Omental fat pad (tissue), 4 donors: ENCODE results near the gene REN. TPM values are rescaled to one million over a fixed set of nuclear protein-coding genes. Genes with fewer than 3 reads are reported as not detected.

ENCODE experiments used
- ATAC-seq: fragments of 150-250 bp; one replicate; pipeline ENCODE4 v1.9.1; 2016; ENCODE audit warnings: mild to moderate bottlenecking, moderate library complexity; ENCODE audit not compliant: low FRiP score
- DNase-seq: peaks from one replicate; pipeline ENCODE4 v3.0.0-alpha.2; 2019; ENCODE audit warnings: low spot score
- total RNA-seq, 4 donors: library from RNA; depleted of rRNA; stranded (reverse); fragments of >200 nt; gene quantifications; one replicate each; pipeline ENCODE4 v1.1.0, GENCODE V29; 2016
- TF ChIP-seq, protein P1 (sequence below), 3 donors: fragments of 450-650 bp; IDR thresholded peaks; one replicate each; pipeline ENCODE4 v1.5.1; 2016 to 2017; ENCODE audit warnings: antibody characterized with exemption in 3 of 3, mild to moderate bottlenecking in 3 of 3, moderate library complexity in 2 of 3

Gene REN
- total RNA-seq, 4 donors from 2014 or later: 1.4 to 2.8 TPM; not detected in 2

DNA sequence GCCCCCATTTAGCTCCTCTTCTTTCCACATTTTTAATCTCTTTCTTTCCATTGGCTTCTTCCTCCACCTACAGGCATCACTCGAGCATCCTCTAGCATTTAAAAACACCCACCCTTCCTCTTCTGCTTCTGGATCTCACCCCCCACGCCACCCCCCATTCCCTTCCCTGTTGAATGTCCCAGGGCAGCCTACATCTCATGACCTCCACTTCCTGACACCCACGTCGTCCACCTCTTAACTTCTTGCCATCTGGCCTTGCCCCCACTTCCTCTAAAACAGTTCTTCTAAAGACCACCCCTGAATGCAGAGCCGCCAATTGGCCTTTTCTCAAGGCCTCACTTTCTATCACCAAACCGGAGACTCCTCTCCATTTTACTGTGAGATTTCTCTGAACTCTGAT, 8.2 kb downstream of the REN start:
- TF ChIP-seq, protein P1, sequence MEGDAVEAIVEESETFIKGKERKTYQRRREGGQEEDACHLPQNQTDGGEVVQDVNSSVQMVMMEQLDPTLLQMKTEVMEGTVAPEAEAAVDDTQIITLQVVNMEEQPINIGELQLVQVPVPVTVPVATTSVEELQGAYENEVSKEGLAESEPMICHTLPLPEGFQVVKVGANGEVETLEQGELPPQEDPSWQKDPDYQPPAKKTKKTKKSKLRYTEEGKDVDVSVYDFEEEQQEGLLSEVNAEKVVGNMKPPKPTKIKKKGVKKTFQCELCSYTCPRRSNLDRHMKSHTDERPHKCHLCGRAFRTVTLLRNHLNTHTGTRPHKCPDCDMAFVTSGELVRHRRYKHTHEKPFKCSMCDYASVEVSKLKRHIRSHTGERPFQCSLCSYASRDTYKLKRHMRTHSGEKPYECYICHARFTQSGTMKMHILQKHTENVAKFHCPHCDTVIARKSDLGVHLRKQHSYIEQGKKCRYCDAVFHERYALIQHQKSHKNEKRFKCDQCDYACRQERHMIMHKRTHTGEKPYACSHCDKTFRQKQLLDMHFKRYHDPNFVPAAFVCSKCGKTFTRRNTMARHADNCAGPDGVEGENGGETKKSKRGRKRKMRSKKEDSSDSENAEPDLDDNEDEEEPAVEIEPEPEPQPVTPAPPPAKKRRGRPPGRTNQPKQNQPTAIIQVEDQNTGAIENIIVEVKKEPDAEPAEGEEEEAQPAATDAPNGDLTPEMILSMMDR (IDR thresholded peaks at IDR 0.05): no peak
- ATAC-seq (no peak), DNase-seq (no peak)

DNA sequence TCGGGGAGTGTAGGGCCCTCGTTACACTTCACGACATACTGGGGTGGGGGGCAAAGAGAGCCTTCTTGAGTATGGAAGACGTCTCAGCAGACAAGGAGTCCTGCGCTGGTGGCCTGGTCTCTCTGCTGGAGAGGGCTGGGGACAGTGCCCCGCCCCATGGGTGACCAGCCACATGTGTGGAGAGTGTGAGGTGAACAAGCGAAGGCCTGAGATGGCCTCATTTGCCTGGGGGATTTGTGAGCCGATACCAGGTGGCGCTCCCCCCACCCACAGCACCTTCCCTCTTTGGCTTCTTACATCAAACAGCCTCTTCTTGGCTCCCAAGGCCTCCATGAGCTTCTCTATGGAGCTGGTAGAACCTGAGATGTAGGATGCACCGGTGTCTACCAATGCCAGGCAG, 10.3 kb downstream of the REN start:
- TF ChIP-seq, protein P1 (IDR thresholded peaks at IDR 0.05): no peak
- DNase-seq (no peak), ATAC-seq (no peak)

- TF ChIP-seq, protein P1 (IDR thresholded peaks at IDR 0.05): no peak
- DNase-seq (no peak), ATAC-seq (no peak)
Measured at GRCh38 chr1:204154568-204155255, 11.4 kb downstream of the REN start.

DNA sequence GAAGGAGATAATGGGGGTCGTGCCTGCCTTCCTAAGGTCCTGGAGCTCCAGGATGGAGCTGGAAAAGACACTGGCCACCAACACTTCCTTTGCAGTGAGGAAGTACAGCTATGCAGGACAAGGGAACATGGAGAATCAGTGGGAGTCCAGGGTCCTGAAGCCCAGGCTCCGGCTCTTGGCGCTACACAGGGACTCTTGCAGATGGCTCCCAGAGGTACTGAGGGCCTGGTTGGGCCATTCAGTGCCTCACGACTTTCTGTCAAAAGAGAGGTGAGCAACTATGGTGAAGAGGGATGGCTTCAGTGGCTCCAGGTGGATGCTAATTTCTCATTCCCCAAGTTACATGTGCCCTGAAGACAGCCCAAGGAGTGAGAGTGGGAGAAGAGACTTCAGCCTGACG, 12.5 kb downstream of the REN start:
- no peak for ATAC-seq
- DNase-seq: no peak
- TF ChIP-seq, protein P1 (IDR thresholded peaks at IDR 0.05): no peak

- no peak for ATAC-seq
- no peak for DNase-seq
- TF ChIP-seq, protein P1 (IDR thresholded peaks at IDR 0.05): no peak
Measured at GRCh38 chr1:204152310-204153044, 13.7 kb downstream of the REN start.

DNA sequence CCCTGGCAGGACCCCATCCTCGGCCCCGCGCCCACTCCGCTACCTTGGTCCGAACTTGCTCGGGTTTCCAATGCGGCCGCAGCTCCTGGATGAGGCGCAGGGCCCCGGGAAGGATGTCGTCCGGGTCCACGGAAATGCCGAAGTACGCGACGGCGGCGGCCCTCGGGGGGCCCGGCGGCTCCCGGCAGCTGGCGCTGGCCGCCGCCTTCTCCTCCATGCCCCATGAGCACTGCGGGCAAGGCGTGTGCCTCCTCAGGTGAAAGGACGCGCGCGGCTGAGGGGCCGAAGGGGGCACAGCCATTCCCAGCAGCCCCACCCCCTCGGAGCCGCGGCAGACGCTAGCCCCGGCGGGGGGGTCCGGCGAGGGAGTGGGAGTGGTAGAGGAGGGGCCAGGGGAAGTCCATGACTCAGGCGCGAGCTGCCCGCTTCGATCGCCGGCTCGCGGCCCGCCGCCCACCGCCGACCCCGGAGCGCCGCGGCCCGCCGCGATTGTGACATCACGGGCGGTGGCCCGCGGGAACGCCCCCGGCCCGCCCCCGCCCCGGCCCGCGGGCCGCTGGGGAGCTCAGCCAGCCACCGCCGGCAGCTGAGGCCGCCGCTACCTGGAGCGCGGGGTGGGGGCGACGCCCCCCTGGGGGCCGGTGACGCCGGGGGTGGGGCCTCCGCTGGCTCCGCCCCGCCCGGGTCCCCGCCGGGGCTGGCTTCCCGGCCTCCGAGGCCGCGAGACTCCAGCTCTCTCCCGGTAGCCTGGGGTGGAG, 14.4 kb downstream of the REN start, which contains the start of gene ETNK2:
ETNK2 (minus strand) TSS at position 493 of the 758 bp plus-strand sequence; CDS start at position 301, 192 bp downstream.
- no peak for DNase-seq
- peak; percentile 78 for ATAC-seq
- TF ChIP-seq, protein P1 (IDR thresholded peaks at IDR 0.05): no peak
